GM10266 (cell line): ENCODE data around the gene IL4I1.

Source experiments
- DNase-seq: peaks from one replicate; pipeline ENCODE4 v3.0.0; 2012; ENCODE audit errors: extremely low spot score
- TF ChIP-seq, protein P1 (sequence below): IDR thresholded peaks from 2 replicates; pipeline ENCODE4 v1.5.1; 2012; ENCODE audit warnings: mild to moderate bottlenecking, low read depth; ENCODE audit not compliant: control insufficient read depth, insufficient read depth; ENCODE audit errors: missing control alignments

IL4I1 gene

DNA sequence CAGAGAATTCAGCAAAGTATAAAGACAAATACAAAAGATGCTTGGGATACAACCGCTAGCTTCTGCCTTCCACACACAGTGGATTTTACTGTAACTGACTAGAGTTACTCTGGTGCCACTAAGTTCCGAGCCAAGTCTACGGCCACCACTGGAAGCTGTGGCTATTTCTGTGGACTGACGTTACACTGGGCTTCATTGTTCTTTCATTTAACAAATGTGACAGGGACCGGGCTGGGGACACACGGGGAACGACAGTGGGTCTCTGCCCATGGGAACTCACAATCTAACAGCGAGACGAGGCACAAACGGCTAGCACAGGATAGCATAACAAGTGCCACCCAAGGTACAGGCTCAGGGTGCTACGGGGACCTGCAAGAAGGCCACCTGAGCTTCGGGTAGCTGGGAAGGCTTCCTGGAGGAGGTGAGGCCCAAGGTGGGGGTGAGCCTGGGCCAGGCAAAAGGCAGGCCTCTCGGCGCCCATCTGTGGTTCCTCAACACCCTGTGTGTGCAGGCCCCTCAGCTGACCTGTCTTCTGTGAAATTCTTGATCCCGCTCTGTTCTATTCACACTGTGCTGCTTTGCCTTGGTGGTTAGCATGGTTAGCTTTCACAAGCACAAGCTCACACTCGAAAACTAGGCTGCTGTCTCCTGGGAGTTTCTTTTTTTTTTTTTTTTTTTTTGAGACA is 10.3 kb upstream of the IL4I1 start:
- TF ChIP-seq, protein P1, sequence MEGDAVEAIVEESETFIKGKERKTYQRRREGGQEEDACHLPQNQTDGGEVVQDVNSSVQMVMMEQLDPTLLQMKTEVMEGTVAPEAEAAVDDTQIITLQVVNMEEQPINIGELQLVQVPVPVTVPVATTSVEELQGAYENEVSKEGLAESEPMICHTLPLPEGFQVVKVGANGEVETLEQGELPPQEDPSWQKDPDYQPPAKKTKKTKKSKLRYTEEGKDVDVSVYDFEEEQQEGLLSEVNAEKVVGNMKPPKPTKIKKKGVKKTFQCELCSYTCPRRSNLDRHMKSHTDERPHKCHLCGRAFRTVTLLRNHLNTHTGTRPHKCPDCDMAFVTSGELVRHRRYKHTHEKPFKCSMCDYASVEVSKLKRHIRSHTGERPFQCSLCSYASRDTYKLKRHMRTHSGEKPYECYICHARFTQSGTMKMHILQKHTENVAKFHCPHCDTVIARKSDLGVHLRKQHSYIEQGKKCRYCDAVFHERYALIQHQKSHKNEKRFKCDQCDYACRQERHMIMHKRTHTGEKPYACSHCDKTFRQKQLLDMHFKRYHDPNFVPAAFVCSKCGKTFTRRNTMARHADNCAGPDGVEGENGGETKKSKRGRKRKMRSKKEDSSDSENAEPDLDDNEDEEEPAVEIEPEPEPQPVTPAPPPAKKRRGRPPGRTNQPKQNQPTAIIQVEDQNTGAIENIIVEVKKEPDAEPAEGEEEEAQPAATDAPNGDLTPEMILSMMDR, result no peak
- DNase-seq, result no peak

DNA sequence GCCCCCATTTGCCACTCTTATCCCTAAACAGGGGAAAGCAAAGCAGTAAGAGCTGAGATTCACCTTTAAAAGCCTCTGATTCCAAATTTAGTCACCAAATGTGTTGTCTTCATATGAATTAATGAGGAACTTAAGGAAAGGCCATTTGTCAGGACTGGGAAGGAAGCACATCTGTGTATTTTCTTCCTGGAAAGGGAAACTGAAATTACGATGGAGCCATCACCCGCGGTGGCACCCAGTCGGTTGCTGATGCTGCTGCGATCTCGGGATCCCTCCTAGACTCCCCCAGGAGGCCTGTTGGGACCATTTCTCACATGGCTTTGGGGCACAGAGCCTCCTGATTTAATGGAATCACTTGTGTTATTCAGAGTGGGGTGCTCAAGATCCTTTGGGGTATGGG is 7.4 kb upstream of the IL4I1 start:
- TF ChIP-seq, protein P1, result no peak
- DNase-seq, result no peak

DNA sequence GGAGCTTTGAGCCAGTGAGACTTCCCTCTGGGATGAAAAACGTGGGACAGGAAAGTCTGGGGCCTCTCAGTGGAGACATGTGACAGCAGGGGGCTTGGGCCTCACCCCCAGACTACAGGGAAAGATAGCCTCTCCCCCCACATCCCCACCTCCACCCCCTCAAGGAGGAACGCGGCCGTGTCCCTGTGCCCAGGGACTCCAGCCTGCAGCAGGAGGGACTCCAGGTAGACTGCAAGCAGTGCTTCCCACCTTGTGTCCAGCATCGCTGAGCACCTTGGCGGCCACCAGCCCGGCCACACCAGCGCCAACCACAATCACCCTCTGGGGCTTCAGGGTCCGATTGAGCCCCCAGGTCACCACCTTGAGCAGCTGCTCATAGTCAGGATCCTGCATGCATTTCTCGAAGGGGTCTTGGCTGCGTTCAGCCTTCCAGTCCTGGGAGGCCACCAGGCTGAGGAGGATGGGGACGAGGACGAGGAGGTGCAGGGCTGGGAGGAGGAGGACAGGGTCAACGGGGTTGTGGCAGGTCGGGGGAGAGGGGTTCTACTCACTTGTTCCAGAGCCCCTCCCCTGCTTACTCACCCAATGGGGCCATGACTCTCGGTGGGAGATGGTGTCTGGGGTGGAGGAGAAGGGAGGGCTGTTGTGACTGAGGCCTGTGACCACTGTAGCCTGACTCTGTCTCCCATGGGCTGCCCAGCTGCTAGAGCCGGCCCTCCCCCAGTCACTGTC is 955 bp downstream of the IL4I1 start:
- TF ChIP-seq, protein P1, result no peak

DNA sequence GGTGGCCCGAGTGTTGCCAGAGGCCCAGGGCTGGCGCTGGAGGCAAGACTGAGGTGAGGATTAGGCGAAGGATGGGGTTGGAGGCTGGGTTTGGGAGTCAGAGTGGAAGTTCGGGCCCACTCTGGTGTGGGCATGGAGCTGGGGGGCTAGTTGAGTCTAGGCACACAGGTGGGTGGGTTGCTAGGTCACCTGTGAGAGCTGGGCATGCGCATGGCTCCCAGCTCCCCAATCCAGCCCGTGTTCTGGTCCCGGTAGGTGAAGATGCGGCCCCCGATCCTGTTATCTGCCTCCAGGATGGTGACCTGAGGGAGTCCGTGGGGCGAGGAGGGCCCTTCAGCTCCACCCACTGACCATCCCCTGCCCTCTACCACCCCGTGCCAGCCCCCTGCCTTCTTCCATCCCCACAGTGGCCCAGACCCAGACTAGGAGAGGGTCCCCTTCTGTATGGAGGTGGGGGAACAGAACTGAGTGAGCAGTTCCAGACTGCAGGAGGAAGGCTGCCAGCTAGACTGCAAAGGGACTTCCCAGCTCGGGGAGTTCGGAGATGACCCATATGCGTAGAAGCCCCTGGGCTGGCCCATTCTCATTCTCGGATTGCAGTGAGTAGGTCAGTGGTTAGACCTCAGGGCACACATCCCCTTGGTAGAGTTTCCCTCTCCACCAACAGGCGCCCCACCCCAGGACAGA is 1.7 kb downstream of the IL4I1 start:
- TF ChIP-seq, protein P1, result no peak
- peak; percentile 63 for DNase-seq

More for the DNA sequence above, 955 bp downstream of the IL4I1 start:
- DNase-seq, result no peak

DNA sequence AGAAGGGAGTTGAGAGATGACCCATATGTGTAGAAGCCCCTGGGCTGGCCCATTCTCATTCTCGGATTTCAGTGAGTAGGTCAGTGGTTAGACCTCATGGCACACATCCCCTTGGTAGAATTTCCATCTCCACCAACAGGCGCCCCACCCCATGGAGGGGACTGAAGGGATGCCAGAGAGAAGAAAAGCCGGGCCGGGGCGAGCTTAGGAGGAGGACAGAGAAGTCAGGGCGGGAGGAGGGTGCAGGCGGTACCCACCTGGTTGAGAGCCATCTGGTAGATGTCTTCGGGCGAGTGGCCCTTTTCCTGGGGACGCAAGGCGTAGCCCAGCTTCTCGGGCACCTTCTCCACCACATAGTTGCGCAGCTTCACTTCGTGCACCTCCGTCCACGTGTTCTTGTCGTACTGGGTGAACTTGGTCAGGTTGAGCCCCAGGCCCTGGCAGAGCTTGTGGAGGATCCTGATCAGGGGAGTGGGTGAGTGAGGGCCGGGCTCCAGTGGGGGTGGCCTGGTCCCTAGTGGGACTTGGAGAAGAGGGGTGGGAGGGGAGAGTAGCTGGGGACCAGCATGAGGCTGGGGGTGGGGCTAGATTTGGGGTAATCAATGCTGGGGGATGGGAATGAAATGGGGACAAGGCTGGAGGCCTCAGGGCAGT is 2.5 kb downstream of the IL4I1 start:
- TF ChIP-seq, protein P1, result no peak
- no peak for DNase-seq

DNA sequence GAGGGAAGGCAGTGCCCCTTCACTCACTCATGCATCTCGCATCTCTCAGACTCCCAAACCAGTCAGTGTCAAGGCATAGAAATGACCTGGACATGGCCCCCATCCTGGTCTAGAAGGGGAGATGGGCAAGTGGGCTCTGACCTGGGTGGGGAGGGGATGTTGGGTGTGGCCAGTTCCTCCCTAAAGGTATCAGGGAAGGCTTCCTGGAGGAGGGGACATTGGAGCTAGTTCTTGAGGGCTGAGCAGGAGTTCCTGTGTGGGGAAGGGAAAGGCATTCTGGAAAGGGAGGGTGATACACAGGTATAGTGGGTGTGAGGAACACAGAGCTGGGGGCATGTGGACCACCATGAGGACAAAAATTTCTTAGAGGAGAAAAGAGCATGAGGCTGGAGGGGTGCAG is 4.0 kb downstream of the IL4I1 start:
- DNase-seq, result no peak
- TF ChIP-seq, protein P1, result no peak
